ENCODE data around the gene SEPTIN12.
A peak's percentile ranks its signal among the peaks of the same experiment; 100 is the strongest.

The SEPTIN12 gene

DNA sequence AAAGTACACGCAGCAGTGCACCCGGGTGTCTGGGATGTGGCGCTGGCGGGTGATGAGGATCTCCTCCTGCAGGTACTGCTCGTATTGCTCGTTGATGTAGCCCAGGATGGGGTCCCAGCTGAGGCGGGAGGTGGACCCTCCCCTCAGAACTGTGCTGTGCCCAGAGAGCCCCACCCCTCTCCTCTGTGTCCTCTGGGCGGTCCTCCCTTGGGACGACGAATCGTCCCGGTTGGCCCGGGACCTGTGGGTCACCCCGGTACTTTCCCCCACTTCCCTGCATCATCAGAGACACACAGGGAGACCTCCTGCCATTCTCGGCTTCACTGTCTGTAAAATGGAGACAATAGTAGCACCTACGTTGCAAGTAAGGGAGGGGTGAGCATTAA lies 4.2 kb downstream of the SEPTIN12 start:
- ATAC-seq (no peak), DNase-seq (no peak)

DNA sequence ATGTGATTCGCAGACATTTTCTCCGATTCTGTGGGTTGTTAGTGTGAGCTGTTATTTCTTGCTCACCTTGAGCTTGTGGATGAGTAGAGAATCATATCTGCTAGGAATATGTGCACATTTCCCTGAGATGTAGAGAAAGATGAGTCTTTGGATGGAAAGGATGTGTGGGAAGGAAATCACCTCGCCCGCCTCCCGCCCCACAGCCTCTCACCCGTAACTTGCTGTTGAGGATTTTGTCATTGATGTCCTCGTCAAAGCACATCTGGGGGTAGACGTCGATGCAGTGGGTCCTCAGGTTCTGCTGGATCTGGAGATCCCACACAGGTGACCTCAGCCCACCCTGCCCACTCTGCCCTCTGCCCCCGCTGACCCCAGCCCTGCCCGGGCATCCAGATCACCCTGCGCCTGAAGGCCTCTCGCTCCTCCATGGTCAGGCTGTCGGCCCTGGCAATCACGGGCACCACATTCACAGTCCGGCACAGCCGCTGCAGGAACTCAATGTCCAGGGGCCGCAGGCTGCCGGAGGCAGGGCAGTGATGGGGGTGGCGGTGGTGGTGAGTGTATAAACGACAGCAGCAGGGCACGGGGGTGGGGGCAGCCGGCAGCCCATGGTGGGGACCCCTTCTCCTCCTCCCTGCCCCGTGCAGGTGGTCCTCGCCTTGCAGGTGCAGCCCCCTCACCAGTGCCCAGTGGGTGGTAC lies 4.7 kb downstream of the SEPTIN12 start:
- DNase-seq (no peak), ATAC-seq (no peak)

DNA sequence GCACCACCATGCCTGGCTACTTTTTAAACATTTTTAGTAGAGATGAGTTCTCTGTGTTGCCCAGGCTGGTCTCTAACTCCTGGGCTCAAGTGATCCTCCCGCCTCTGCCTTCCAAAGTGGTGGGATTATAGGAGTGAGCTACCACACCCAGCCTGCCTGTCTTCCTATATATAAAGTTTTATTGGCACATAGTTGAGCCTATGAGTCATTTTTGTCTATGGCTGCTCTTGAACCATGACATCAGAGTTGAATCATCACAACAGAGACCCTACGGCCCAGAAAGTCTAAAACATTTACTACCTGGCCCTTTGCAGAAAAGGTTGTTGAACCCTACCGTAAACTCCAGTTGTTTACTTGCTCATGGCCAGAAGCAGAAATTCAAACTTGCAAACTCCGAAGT lies 7.9 kb downstream of the SEPTIN12 start:
- no peak for DNase-seq
- ATAC-seq: no peak

- DNase-seq (no peak), ATAC-seq (no peak)
Observed at GRCh38 chr16:4778050-4778392, 10.1 kb downstream of the SEPTIN12 start.

GRCh38 chr16:4777339-4778049 lies 10.7 kb downstream of the SEPTIN12 start:
- ATAC-seq: no peak
- no peak for DNase-seq

DNA sequence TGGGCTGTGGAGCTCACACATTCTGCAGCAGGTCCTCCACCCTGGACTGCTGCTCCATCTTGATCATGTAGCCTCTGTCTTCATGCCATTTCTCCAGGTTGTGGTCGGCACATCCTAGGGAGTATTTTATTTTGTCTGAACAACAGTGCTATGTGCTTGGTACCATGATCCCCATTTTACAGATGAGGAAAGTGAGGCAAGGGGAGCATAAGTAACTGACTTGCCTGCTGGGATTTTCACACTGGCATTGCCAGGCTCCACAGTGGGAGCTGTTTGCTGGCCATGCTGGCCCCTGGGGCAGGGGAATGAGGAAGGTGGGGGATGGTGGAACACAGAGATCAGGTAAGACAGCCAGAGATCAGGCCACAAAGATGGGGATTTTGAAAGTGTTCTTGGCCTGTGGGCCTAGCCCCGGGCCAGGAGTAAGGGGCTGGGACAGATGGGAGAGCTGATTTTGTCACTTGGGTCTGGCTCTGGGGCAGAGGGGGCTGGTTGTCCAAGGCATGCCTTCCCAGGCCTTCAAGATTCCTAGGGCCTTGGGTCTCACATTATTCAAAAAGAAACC lies 11.9 kb downstream of the SEPTIN12 start:
- no peak for ATAC-seq
- no peak for DNase-seq

GRCh38 chr16:4775005-4775404 lies 13.1 kb downstream of the SEPTIN12 start:
- no peak for DNase-seq
- ATAC-seq: no peak

DNA sequence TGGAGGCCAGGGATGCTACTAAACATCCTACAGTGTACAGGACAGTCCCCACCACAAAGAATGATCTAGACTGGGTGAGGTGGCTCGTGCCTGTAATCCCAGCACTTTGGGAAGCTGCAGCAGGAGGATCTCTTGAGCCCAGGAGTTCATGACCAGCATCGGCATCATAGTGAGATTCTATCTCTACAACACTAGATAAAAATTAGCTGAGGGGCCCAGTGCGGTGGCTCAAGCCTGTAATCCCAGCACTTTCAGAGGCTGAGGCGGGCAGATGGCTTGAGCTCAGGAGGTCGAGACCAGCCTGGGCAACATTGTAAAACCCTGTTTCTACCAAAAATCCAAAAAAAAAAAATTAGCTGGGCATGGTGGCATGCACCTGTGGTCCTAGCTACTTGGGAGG lies 15.8 kb downstream of the SEPTIN12 start:
- DNase-seq: no peak
- no peak for ATAC-seq

GRCh38 chr16:4771646-4772045 lies 16.5 kb downstream of the SEPTIN12 start:
- DNase-seq (no peak), ATAC-seq (no peak)

DNA sequence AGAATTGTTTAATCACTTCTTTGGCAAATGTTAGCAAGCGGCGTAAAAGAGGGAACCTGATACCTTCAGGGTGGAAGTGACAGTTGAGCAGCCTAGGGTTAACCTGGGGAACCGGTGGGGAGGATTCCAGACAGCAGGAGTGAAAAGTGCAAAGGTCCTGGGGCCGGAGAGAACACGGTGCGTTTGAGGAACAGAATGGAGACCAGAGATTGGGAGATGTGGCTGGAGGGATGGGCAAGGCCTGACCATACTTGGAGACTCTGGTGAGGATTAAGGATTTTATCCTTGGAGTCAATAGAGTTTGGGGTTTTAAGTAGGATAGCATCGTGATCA lies 18.9 kb downstream of the SEPTIN12 start:
- DNase-seq (no peak), ATAC-seq (no peak)

- DNase-seq (peak; percentile 94), ATAC-seq (peak; percentile 77)
Observed at GRCh38 chr16:4768549-4769305, 19.4 kb downstream of the SEPTIN12 start.

- ATAC-seq (no peak), DNase-seq (peak; percentile 27)
Observed at GRCh38 chr16:4767872-4768548, 20.1 kb downstream of the SEPTIN12 start.

- peak; percentile 97 for DNase-seq
- peak; percentile 84 for ATAC-seq
Observed at GRCh38 chr16:4766875-4767628, 21.1 kb downstream of the SEPTIN12 start, which contains the start of gene ZNF500. Gene ZNF500, minus strand, starts transcription at chr16:4767162. Its CDS starts 1,184 bp downstream, at chr16:4765978.

DNA sequence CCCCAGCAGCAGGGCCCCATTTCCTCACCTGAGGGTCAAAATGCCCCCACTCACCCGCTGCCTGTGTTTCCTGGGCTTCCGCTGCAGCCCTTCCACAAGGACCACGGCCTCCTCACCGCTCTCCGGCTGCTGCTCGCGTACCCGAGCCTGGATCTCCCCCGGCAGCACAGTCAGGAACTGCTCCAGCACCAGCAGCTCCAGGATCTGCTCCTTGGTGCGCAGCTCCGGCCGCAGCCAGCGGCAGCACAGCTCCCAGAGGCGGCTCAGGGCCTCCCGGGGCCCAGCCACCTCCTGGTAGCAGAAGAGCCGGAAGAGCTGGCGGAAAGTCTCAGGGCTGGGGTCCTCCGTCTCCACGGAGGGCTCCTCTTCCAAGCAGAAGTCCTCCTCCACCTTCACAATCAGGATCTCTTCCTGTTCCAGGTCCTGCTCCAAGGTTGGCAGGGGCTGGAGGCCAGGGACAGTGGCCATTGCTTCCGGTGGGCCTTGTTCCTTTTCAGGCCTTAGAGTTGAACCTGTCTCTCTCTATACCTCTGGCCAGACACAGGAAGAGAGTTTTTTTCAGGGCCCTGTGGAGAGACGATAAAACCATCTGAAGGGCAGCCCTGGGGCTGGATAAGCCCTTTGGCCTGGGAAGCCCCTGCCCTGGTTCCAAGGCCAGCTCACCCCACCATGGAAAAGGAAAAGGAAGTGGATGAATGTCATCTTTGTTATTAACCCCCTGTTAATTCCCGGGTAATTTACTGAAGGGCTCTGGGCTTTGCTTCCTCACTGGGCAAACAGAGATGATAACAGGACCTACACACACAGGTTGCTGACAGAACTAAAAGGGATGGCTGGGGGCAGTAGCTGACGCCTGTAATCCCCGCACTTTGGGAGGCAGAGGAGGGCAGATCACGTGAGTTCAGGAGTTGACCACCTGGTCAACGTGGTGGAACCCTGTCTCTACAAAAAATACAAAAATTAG lies 22.4 kb downstream of the SEPTIN12 start:
- DNase-seq (no peak), ATAC-seq (no peak)

GRCh38 chr16:4763791-4764190 lies 24.4 kb downstream of the SEPTIN12 start:
- no peak for ATAC-seq
- DNase-seq: no peak

GRCh38 chr16:4762205-4762604 lies 25.9 kb downstream of the SEPTIN12 start:
- DNase-seq (no peak), ATAC-seq (no peak)

DNA sequence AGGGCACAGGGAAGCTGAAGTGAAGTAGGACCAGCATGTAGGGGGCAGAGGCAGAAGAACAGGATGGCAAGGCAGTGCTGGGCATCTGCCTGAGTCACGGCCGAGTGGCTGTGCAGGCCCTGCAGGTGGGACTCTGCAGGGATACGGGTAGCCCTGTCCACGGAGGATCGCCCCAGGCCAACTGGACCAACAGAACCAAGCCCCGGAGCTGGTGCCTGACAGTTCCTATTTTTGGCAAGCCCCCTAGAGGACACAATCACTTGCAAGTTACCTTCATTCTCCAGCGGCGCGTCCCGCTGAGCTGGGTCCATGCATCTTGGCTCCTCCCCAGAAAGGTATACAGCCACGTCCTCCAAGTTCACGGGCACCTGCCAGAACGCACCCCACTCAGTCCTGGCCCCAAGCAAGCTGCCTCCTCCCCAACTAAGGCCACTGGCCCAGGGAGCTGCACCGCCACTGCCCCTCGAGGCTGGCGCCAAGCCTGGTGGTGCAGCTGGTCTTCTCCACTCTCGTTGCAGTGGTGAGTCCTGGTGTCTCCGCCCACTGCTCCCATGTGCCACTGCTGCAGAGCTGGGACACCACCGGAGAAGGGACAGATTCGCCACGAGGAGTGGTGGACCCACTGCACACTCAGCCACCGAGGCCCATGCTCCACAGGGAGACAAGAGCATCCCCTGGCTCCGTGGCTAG lies 27.8 kb downstream of the SEPTIN12 start:
- ATAC-seq (no peak), DNase-seq (no peak)

GRCh38 chr16:4755687-4756086 lies 32.5 kb downstream of the SEPTIN12 start:
- DNase-seq (no peak), ATAC-seq (no peak)

DNA sequence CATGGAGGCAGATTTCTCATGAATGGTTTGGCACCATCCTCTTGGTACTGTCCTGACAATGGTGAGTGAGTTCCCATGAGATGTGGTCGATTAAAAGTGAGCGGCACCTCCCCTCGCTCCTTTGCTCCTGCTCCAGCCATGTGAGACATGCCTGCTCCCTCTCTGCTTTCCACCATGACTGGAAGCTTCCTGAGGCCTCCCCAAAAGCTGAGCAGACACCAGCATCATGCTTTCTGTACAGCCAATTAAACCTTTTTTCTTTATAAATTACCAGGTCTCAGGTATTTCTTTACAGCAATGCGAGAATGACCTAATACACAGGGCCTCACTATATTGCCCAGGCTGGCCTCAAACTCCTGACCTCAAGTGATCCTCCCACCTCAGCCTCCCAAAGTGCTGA lies 33.3 kb downstream of the SEPTIN12 start:
- DNase-seq (no peak), ATAC-seq (no peak)

- ATAC-seq: no peak
- DNase-seq: no peak
Observed at GRCh38 chr16:4753227-4753626, 34.9 kb downstream of the SEPTIN12 start.

Measured in stimulated activated naive CD8-positive, alpha-beta T cell treated with anti-CD3 and anti-CD28 coated beads, Interleukin-15, Interleukin-2, amounts not matched to agents 100 U/mL and 50 U/mL, for 24 hours (primary cell).